RWPE2 (cell line): Measurements from ENCODE around the gene DUS2.

Source experiments
- ATAC-seq: fragments of 200-7000 bp; cut with Tn5 transposase; 3 replicates; pipeline ENCODE4 v1.9.1; 2021; ENCODE audit warnings: low read depth
- DNase-seq: peaks from one replicate; pipeline ENCODE4 v3.0.0-alpha.2; 2020; ENCODE audit warnings: low spot score
- H3K27ac ChIP-seq: fragments of 450-650 bp; 2 replicates; pipeline ENCODE4 v1.5.1; 2017; ENCODE audit warnings: mild to moderate bottlenecking; ENCODE audit not compliant: poor library complexity, severe bottlenecking
- H3K27me3 ChIP-seq: fragments of 250-450 bp; sonication (Bioruptor Pico); 2 replicates; pipeline ENCODE4 v1.5.1; 2021; ENCODE audit warnings: mild to moderate bottlenecking, moderate library complexity; ENCODE audit not compliant: insufficient read depth, poor library complexity, severe bottlenecking
- H3K36me3 ChIP-seq: fragments of 250-450 bp; sonication (Bioruptor Pico); 2 replicates; pipeline ENCODE4 v1.5.1; 2020; ENCODE audit warnings: low read depth, mild to moderate bottlenecking, moderate library complexity
- H3K4me1 ChIP-seq: fragments of 250-450 bp; sonication (Bioruptor Pico); 2 replicates; pipeline ENCODE4 v1.5.1; 2021; ENCODE audit warnings: mild to moderate bottlenecking, moderate library complexity; ENCODE audit not compliant: insufficient read depth, poor library complexity, severe bottlenecking
- H3K4me3 ChIP-seq: fragments of 250-450 bp; sonication (Bioruptor Pico); 2 replicates; pipeline ENCODE4 v1.5.1; 2021; ENCODE audit warnings: mild to moderate bottlenecking, moderate library complexity; ENCODE audit not compliant: severe bottlenecking
- H3K9me3 ChIP-seq: fragments of 250-450 bp; sonication (Bioruptor Pico); 2 replicates; pipeline ENCODE4 v1.5.1; 2021; ENCODE audit warnings: mild to moderate bottlenecking, moderate library complexity; ENCODE audit not compliant: severe bottlenecking
- CTCF ChIP-seq: fragments of 450-650 bp; IDR thresholded peaks from one replicate; pipeline ENCODE4 v1.5.1; 2017; ENCODE audit warnings: mild to moderate bottlenecking, moderate library complexity; ENCODE audit not compliant: poor library complexity, severe bottlenecking

Gene DUS2

GRCh38 chr16:68059804-68060203 is 36.7 kb downstream of the DUS2 start:
- H3K36me3 ChIP-seq, result peaks cover 34% of the 10 kb centered on the region
- no peak for DNase-seq

GRCh38 chr16:68061396-68061795 is 38.3 kb downstream of the DUS2 start:
- TF ChIP-seq CTCF, result no peak
- Histone ChIP-seq H3K9me3 (no peaks in the 10 kb centered on the region), H3K36me3 (peaks cover 32% of the 10 kb centered on the region), H3K27ac (no peak overlapping the region), H3K4me3 (no peak overlapping the region), H3K4me1 (no peaks in the 10 kb centered on the region), H3K27me3 (no peaks in the 10 kb centered on the region)
- ATAC-seq (no peak), DNase-seq (no peak)

More at GRCh38 chr16:68059804-68060203, 36.7 kb downstream of the DUS2 start:
- no peak for TF ChIP-seq CTCF
- Histone ChIP-seq H3K4me3 (no peak overlapping the region), H3K27ac (no peak overlapping the region), H3K9me3 (no peaks in the 10 kb centered on the region), H3K27me3 (no peaks in the 10 kb centered on the region), H3K4me1 (no peaks in the 10 kb centered on the region)
- no peak for ATAC-seq

- Histone ChIP-seq H3K27me3 (no peaks in the 10 kb centered on the region), H3K36me3 (peaks cover 35% of the 10 kb centered on the region)
- no peak for TF ChIP-seq CTCF
Measured at GRCh38 chr16:68062910-68063393, 39.9 kb downstream of the DUS2 start.

GRCh38 chr16:68064791-68065365 is 41.8 kb downstream of the DUS2 start:
- peak; percentile 89 for TF ChIP-seq CTCF
- H3K27me3 ChIP-seq, result no peaks in the 10 kb centered on the region
- H3K36me3 ChIP-seq, result peaks cover 33% of the 10 kb centered on the region
- H3K9me3 ChIP-seq, result no peaks in the 10 kb centered on the region
- no peak for DNase-seq
- peak overlapping the region; percentile 22 for H3K27ac ChIP-seq
- H3K4me1 ChIP-seq, result no peaks in the 10 kb centered on the region
- ATAC-seq, result peak; percentile 89
- no peak overlapping the region for H3K4me3 ChIP-seq

More at GRCh38 chr16:68062910-68063393, 39.9 kb downstream of the DUS2 start:
- no peak overlapping the region for H3K4me3 ChIP-seq
- DNase-seq, result no peak
- no peaks in the 10 kb centered on the region for H3K4me1 ChIP-seq
- H3K27ac ChIP-seq, result no peak overlapping the region
- H3K9me3 ChIP-seq, result no peaks in the 10 kb centered on the region
- ATAC-seq, result no peak

GRCh38 chr16:68065716-68066305 is 42.7 kb downstream of the DUS2 start:
- no peak overlapping the region for H3K27ac ChIP-seq
- H3K27me3 ChIP-seq, result no peaks in the 10 kb centered on the region
- TF ChIP-seq CTCF, result no peak
- ATAC-seq (no peak), DNase-seq (no peak)
- no peaks in the 10 kb centered on the region for H3K9me3 ChIP-seq
- no peak overlapping the region for H3K4me3 ChIP-seq
- H3K36me3 ChIP-seq, result peaks cover 35% of the 10 kb centered on the region
- H3K4me1 ChIP-seq, result no peaks in the 10 kb centered on the region
